H1 (cell line): ENCODE results near the gene JAKMIP2. TPM values are rescaled to one million over a fixed set of nuclear protein-coding genes. Genes with fewer than 3 reads are reported as not detected.
"Not testable (repeated sequence)": the region's sequence is repeated elsewhere in the genome, so short reads cannot be mapped to it uniquely, and the experiment has no call there.

Experiments used
- CTCF ChIA-PET: fragments of 300-600 bp; sonication (Branson Sonifier 250); formaldehyde crosslinking; loops from one replicate; lab custom pipeline; 2021; ENCODE audit not compliant: partially characterized antibody; lab: Charles Lee
- POLR2A ChIA-PET: fragments of 300-600 bp; sonication (Branson Sonifier 250); formaldehyde crosslinking; loops from one replicate; lab custom pipeline; 2021; ENCODE audit warnings: inconsistent platforms; ENCODE audit not compliant: partially characterized antibody; lab: Charles Lee
- DNase-seq, 2 experiments: peaks; one replicate each; pipeline versions ENCODE4 v3.0.0 to v3.0.0-alpha.2; 2010 to 2022; ENCODE audit warnings: low spot score in 2 of 2, low read depth in 1 of 2, mixed read lengths in 1 of 2
- FAIRE-seq: peaks from 2 replicates; lab custom pipeline; 2011; peaks lifted over from hg19 to GRCh38; lab: Jason Lieb, UNC
- H2AFZ ChIP-seq: 2 replicates; pipeline ENCODE4 v1.8.1; 2012; ENCODE audit warnings: low read length, inconsistent platforms
- H2AK5ac ChIP-seq: 2 replicates; pipeline ENCODE4 v1.6.1; 2013; ENCODE audit warnings: low read depth, low read length
- H2BK120ac ChIP-seq: replicated peaks from 2 replicates; pipeline ENCODE3; 2013; ENCODE audit warnings: low read depth, low read length, inconsistent platforms
- H2BK12ac ChIP-seq: 2 replicates; pipeline ENCODE4 v1.6.1; 2013; ENCODE audit warnings: low read depth, low read length
- H2BK15ac ChIP-seq: 2 replicates; pipeline ENCODE4 v1.6.1; 2013; ENCODE audit warnings: low read length
- H2BK20ac ChIP-seq: 2 replicates; pipeline ENCODE4 v1.6.1; 2013; ENCODE audit warnings: low read length
- H2BK5ac ChIP-seq: 2 replicates; pipeline ENCODE4 v1.6.1; 2013; ENCODE audit warnings: low read depth, low read length
- H3K14ac ChIP-seq: 2 replicates; pipeline ENCODE4 v1.6.1; 2013; ENCODE audit warnings: inconsistent platforms; ENCODE audit not compliant: insufficient read length
- H3K18ac ChIP-seq: 2 replicates; pipeline ENCODE4 v1.6.1; 2013; ENCODE audit warnings: low read length; ENCODE audit errors: extremely low read depth
- H3K23ac ChIP-seq: 2 replicates; pipeline ENCODE4 v1.6.1; 2013; ENCODE audit warnings: inconsistent platforms; ENCODE audit not compliant: insufficient read length
- H3K23me2 ChIP-seq: 2 replicates; pipeline ENCODE4 v1.6.1; 2013; ENCODE audit warnings: low read depth, low read length
- H3K27ac ChIP-seq: 2 replicates; pipeline ENCODE4 v1.6.1; 2011; ENCODE audit warnings: low read depth, low read length, inconsistent platforms
- H3K27me3 ChIP-seq, 4 experiments: replicated peaks in 1 of 4; 1 replicate in 1 of 4; 2 replicates in 3 of 4; pipeline versions ENCODE4 v1.6.1 to v1.8.1; 2011 to 2013; ENCODE audit warnings: low read length in 3 of 4, mild to moderate bottlenecking in 3 of 4, inconsistent platforms in 2 of 4, mixed read lengths in 2 of 4, moderate library complexity in 1 of 4; ENCODE audit not compliant: control insufficient read depth in 3 of 4, insufficient read depth in 3 of 4; ENCODE audit errors: extremely low read depth in 1 of 4
- H3K36me3 ChIP-seq, 4 experiments: 2 replicates each; pipeline versions ENCODE4 v1.6.1 to v1.8.1; 2011 to 2013; ENCODE audit warnings: mild to moderate bottlenecking in 4 of 4, low read length in 3 of 4, moderate library complexity in 2 of 4, control low read depth in 1 of 4, inconsistent platforms in 1 of 4; ENCODE audit not compliant: insufficient read depth in 4 of 4, control insufficient read depth in 2 of 4
- H3K4ac ChIP-seq: replicated peaks from 2 replicates; pipeline ENCODE3; 2013; ENCODE audit warnings: low read length, low read depth, mixed read lengths, inconsistent platforms; ENCODE audit not compliant: insufficient read length
- H3K4me1 ChIP-seq, 4 experiments: replicated peaks in 1 of 4; 1 replicate in 1 of 4; 2 replicates in 3 of 4; pipeline versions ENCODE4 v1.6.1 to v1.8.1; 2011 to 2013; ENCODE audit warnings: low read length in 3 of 4, inconsistent platforms in 2 of 4, mixed read lengths in 1 of 4; ENCODE audit not compliant: insufficient read depth in 4 of 4, control insufficient read depth in 3 of 4
- H3K4me2 ChIP-seq, 2 experiments: 2 replicates each; pipeline versions ENCODE4 v1.6.1 to v1.8.1; 2011 to 2013; ENCODE audit warnings: low read depth in 2 of 2, low read length in 2 of 2, control low read depth in 1 of 2, inconsistent platforms in 1 of 2, mild to moderate bottlenecking in 1 of 2; ENCODE audit not compliant: insufficient read depth in 1 of 2
- H3K4me3 ChIP-seq, 4 experiments: fragments of 200-600, 300-600 bp in 1 of 4; sonication (generic), shearing (Covaris generic), sonication (Bioruptor Twin) in 1 of 4; 2 replicates each; pipeline versions ENCODE4 v1.5.1 to v1.8.1; 2011 to 2016; ENCODE audit warnings: low read length in 4 of 4, low read depth in 3 of 4, control low read depth in 2 of 4, inconsistent platforms in 2 of 4, mild to moderate bottlenecking in 2 of 4, mixed read lengths in 1 of 4, moderate library complexity in 1 of 4; ENCODE audit not compliant: insufficient read depth in 2 of 4; ENCODE audit errors: extremely low read depth in 1 of 4
- H3K56ac ChIP-seq: replicated peaks from 2 replicates; pipeline ENCODE3; 2013; ENCODE audit warnings: low read depth, mild to moderate bottlenecking, mixed read lengths, low read length, inconsistent platforms; ENCODE audit not compliant: insufficient read length
- H3K79me1 ChIP-seq: 2 replicates; pipeline ENCODE4 v1.6.1; 2013; ENCODE audit warnings: low read depth, low read length, control low read depth
- H3K79me2 ChIP-seq, 2 experiments: 2 replicates each; pipeline versions ENCODE4 v1.6.1 to v1.8.1; 2012 to 2013; ENCODE audit warnings: low read length in 2 of 2, mild to moderate bottlenecking in 2 of 2, inconsistent platforms in 1 of 2; ENCODE audit not compliant: insufficient read depth in 2 of 2, control insufficient read depth in 1 of 2
- H3K9ac ChIP-seq, 4 experiments: replicated peaks in 1 of 4; 1 replicate in 1 of 4; 2 replicates in 3 of 4; pipeline versions ENCODE4 v1.6.1 to v1.8.1; 2011 to 2013; ENCODE audit warnings: low read depth in 3 of 4, low read length in 3 of 4, control low read depth in 2 of 4, mild to moderate bottlenecking in 2 of 4, moderate library complexity in 2 of 4, inconsistent platforms in 1 of 4; ENCODE audit errors: extremely low read depth in 1 of 4
- H3K9me3 ChIP-seq, 2 experiments: 2 replicates each; pipeline versions ENCODE4 v1.6.1 to v1.8.1; 2012 to 2013; ENCODE audit warnings: mild to moderate bottlenecking in 2 of 2, moderate library complexity in 2 of 2, control low read depth in 1 of 2, inconsistent platforms in 1 of 2, low read depth in 1 of 2, low read length in 1 of 2, mixed read lengths in 1 of 2; ENCODE audit not compliant: insufficient read depth in 2 of 2
- H4K20me1 ChIP-seq, 2 experiments: replicated peaks in 1 of 2; 2 replicates each; pipeline versions ENCODE3 to v1.8.1; 2011 to 2013; ENCODE audit warnings: inconsistent platforms in 2 of 2, low read length in 2 of 2, mild to moderate bottlenecking in 1 of 2; ENCODE audit not compliant: insufficient read depth in 2 of 2, control insufficient read depth in 1 of 2
- H4K5ac ChIP-seq: 2 replicates; pipeline ENCODE4 v1.6.1; 2013; ENCODE audit warnings: low read length, low read depth, mixed read lengths, inconsistent platforms; ENCODE audit not compliant: insufficient read length
- H4K8ac ChIP-seq: 2 replicates; pipeline ENCODE4 v1.8.0; 2013; ENCODE audit warnings: mild to moderate bottlenecking, moderate library complexity, low read length, inconsistent platforms; ENCODE audit not compliant: insufficient read depth; ENCODE audit errors: extremely low read depth
- H4K91ac ChIP-seq: replicated peaks from 2 replicates; pipeline ENCODE3; 2013; ENCODE audit warnings: low read length, mixed read lengths, inconsistent platforms; ENCODE audit not compliant: insufficient read length
- WGBS, 2 experiments: shearing (Covaris generic) in 1 of 2; methylation state at CpG; one replicate each; pipeline versions ENCODE4 v1.1.6 to v1.1.7; 2013 to 2015; ENCODE audit warnings: low lambda C conversion rate in 2 of 2, mixed read lengths in 2 of 2, inconsistent platforms in 1 of 2, low coverage in 1 of 2, missing lambda C conversion rate in 1 of 2; ENCODE audit not compliant: insufficient replicate concordance in 2 of 2, insufficient coverage in 1 of 2, insufficient read length in 1 of 2; ENCODE audit errors: extremely low coverage in 1 of 2, missing lambda C conversion rate in 1 of 2; 5-methylcytosine and 5-hydroxymethylcytosine counted together
- polyA plus RNA-seq, 7 experiments: library from polyadenylated mRNA; depleted of rRNA in 3 of 7; stranded (reverse) in 5 of 7; unstranded in 2 of 7; fragments of >200 nt in 5 of 7; fragments of 200-250 nt in 2 of 7; gene quantifications; 1 replicate in 5 of 7; 2 replicates in 1 of 7; 4 replicates in 1 of 7; pipeline versions ENCODE4 v1.2.1 to v1.2.3, GENCODE V29; 2011 to 2013; ENCODE audit warnings: missing spikeins in 2 of 7, mixed read lengths in 2 of 7
- total RNA-seq: library from RNA; stranded (reverse); fragmentation: NEBNext Ultra II Directional; extraction: Animal tissue kit (Norgen Biotek cat#: 25700); gene quantifications from 2 replicates; pipeline ENCODE4 v1.2.1, GENCODE V29; 2021

Gene JAKMIP2
- total and polyA plus RNA-seq, 2 of the 8 experiments (the other 6 are each of a cell fraction or from before 2014, with no cell fraction given), result 2.4 to 13.6 TPM

GRCh38 chr5:147827017-147827416 lies 44.5 kb upstream of the JAKMIP2 start:
- not testable (repeated sequence) for H3K27ac ChIP-seq, H2AFZ ChIP-seq, H3K4me1 ChIP-seq, H2BK5ac ChIP-seq, H3K4me2 ChIP-seq, H2AK5ac ChIP-seq, H3K79me1 ChIP-seq, H3K4me3 ChIP-seq, H4K20me1 ChIP-seq, H3K9me3 ChIP-seq, H3K56ac ChIP-seq, DNase-seq, H3K36me3 ChIP-seq, H3K27me3 ChIP-seq, FAIRE-seq, H4K91ac ChIP-seq, H4K5ac ChIP-seq, H2BK12ac ChIP-seq, H3K4ac ChIP-seq, H2BK120ac ChIP-seq, H3K23me2 ChIP-seq, H3K79me2 ChIP-seq, H3K18ac ChIP-seq, H3K9ac ChIP-seq, H4K8ac ChIP-seq, H2BK20ac ChIP-seq, H3K23ac ChIP-seq, H2BK15ac ChIP-seq, H3K14ac ChIP-seq
- CTCF ChIA-PET, result interaction anchor here (1.3 kb wide), 1 partner anchor 199 kb away, joined by 3 read pairs; no protein-coding TSS in a partner anchor
- WGBS, 2 experiments, result 86% methylated on average over 5 of the region's 5 CpGs; no CpG with 5 or more reads in 1 of the 2 experiments
- POLR2A ChIA-PET, result interaction anchor here (0.9 kb wide), 1 partner anchor 44 kb away, joined by 3 read pairs; the partner anchor contains the start of gene JAKMIP2
